NCI-H774 (cell line): ENCODE data around the gene CALCOCO1.
"Not testable (repeated sequence)": the region's sequence is repeated elsewhere in the genome, so short reads cannot be mapped to it uniquely, and the experiment has no call there.

Experiments
- DNase-seq: peaks from one replicate; lab custom pipeline; 2025; lab: John Stamatoyannopoulos, UW

Gene CALCOCO1

GRCh38 chr12:53727310-53728041, at the start of gene CALCOCO1:
CALCOCO1 (minus strand) TSS chr12:53727452; CDS start chr12:53725242, 2,210 bp downstream.
- peak; percentile 99 for DNase-seq

DNA sequence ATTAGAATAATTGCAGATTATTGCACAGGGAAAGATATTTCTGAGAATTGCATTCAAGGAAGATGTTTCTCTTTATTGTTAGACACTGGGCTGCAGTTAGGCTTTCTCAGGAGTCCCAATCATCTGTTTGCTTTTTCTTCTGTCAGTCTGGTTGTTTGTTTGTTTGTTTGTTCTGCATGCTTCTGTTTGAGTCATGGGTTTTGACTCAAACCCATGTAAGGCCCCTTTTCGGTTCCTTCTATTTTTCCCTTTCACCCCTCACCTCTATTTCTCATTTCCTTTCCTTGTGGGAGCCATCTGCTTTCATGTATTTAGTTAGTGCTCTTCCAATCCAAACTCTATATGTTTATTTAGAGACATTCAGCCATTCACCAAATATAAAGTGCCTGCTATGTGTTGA, 49.6 kb upstream of the CALCOCO1 start:
- DNase-seq = no peak

GRCh38 chr12:53775478-53776145, 48.4 kb upstream of the CALCOCO1 start:
- DNase-seq = no peak

GRCh38 chr12:53770281-53770680, 43.0 kb upstream of the CALCOCO1 start:
- no peak for DNase-seq

GRCh38 chr12:53768976-53769375, 41.7 kb upstream of the CALCOCO1 start:
- no peak for DNase-seq

DNA sequence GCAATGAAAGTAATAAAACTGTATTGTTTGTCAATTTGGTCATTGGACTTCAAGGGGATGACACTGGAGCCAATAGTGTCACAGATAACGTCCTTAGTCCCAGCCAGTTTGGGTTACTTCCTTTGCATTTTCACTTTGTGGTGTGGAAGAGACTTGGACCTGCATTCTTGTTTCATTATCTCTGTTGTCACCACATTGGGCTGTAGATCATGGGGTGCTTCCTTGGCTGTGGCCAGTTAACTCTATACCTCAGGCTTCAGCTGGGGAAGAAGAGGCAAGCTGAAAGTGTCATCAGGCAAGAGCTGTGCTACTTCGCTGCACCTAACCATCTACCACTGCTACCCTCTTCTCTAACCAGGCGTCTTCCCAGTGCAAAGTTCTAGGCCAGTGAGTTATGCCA, 39.6 kb upstream of the CALCOCO1 start:
- DNase-seq = no peak

DNA sequence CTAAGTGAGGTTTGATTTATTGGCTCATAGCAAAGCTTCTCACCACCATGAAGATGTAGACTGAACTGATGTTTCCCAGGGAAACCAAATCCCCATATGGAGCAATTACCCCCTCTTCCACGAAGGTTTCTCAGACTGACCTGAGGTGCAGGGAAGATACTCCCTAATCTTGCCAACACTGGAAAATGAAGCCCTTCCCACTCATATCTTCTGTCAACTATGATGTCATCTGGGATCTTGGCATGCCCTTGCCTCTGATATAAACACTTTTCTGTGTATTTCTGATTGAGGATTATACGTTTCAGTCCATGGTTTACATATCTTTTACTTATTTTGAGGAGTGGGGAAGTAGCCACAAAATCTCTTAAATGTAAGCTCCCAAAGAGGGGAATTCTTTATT, 38.6 kb upstream of the CALCOCO1 start:
- DNase-seq = no peak

DNA sequence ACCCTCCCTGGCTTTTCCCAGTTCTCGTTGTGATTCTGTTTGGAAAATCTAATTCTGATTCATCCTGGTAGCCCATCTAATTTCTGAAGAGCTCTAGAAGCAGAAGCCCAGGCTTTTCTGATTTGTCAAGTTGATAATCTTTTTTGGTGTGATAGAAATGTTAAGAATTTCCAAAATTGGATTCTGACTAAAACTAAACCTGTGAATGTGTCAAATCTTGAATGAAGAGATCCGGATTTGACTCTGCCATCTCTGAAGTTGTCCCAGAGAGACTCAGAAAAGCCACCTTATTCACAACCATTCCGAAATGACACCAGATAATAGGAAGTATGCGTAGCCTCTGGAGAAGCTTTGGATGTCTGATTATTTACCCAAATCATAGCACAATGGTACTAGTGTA, 37.4 kb upstream of the CALCOCO1 start:
- DNase-seq = no peak

DNA sequence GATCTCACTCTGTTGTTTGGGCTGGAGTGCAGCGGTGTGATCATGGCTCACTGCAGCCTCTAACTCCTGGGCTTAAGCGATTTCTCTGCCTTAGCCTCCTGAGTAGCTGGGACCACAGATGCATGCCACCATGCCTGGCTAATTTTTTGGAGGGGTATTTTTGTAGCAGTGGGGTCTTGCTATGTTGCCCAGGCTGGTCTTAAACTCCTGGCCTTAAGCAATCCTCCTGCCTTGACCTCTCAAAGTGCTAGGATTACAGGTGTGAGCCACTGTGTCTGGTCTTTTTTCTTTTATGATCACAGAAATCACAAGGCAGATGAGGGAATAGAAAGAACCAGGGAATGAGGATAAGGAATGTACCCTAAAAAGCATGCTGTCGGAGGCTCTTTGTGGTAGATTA, 35.5 kb upstream of the CALCOCO1 start:
- not testable (repeated sequence) for DNase-seq

GRCh38 chr12:53761306-53761705, 34.1 kb upstream of the CALCOCO1 start:
- DNase-seq = no peak

- no peak for DNase-seq
Measured at GRCh38 chr12:53759261-53759660, 32.0 kb upstream of the CALCOCO1 start.

- DNase-seq = no peak
Measured at GRCh38 chr12:53758730-53759103, 31.5 kb upstream of the CALCOCO1 start.

- DNase-seq = no peak
Measured at GRCh38 chr12:53758081-53758729, 31.0 kb upstream of the CALCOCO1 start.

GRCh38 chr12:53757101-53757770, 30.0 kb upstream of the CALCOCO1 start:
- peak; percentile 89 for DNase-seq

DNA sequence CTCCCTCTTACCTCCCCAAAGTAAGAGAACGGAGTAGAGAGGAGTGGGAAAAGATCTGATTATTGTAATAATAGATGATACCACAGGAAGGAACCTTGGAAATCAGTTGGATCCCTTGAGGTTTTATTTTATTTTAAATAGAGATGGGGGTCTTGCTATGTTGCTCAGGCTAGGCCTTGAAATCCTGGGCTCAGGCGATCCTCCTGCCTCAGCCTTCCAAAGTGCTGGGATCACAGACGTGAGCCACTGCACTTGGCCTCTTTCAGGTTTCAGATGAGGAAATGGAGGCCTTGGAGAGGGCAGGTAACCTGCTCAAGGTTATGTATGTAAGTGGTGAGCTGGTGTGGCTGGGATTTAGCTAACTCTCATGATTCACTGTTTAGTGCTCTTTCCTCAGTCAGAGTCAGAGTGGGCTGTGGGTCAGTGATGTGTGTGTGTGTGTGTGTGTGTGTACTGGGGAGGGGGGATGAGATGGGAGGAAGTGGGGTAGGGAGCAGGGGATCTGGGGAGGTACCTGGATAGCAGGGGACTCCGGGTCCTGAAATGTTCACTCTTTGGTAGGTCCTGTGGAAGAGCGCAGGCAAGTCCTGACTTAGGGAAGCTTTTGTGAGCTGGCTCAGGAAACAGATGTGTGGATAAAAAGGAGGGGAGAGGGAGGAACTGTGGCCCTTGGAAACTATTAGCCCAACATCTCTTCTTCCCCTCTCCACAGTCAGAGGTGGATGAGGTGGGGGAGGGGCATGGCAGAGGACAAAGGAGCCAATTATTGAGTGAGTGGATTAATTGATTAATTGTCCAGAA, 29.2 kb upstream of the CALCOCO1 start:
- no peak for DNase-seq

- no peak for DNase-seq
Measured at GRCh38 chr12:53755893-53756292, 28.6 kb upstream of the CALCOCO1 start.

DNA sequence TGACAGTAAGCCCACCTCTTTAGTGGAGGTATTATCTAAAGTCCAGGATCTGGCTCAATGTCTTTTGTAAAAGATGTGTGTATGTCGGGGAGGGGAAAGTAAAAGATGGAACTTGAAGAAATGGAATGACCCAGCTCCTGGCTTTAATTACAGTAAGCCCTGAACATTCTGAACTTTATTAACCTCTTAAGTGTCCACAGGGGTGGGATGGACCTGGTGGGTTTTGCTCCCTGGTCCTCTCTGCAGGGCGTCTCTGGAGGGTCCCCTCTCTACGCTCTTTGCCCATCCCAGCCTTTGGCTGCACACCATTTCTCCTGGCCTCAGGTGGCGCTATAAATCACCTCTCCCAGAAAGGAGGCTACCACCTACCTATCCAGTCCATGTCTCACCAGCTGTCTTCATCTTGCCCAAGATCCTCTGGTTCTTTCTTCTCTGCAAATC, 28.2 kb upstream of the CALCOCO1 start:
- no peak for DNase-seq

DNA sequence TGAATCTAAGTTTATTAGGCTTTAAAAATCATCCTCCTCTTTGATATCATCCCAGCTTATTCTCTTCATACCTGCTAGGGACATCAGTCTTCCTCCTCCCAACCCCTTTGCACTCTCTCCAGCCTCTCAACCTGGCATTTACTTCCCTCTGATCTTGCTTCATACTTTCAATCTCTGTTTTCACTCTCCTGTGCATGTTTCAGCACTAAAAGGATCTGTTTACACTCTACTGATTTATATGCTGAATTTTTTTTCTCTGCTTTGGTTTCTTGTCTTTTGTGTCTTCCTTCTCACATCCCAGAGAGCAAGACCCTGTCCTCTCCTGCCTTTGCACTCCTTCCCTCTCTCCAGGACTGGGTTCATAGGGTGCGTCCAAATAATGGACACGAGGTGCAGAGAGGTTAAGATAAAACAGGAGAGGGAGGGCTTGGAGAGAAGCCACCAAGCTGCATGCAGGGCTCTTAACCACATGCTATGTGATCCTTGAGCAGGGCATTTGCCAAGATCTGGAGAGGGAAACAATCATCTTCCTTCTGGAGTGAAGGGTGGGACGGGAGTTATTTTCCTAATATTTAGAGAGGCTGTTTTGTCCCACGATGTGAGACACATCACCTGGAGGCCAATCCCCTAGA, 27.5 kb upstream of the CALCOCO1 start:
- DNase-seq = no peak

DNA sequence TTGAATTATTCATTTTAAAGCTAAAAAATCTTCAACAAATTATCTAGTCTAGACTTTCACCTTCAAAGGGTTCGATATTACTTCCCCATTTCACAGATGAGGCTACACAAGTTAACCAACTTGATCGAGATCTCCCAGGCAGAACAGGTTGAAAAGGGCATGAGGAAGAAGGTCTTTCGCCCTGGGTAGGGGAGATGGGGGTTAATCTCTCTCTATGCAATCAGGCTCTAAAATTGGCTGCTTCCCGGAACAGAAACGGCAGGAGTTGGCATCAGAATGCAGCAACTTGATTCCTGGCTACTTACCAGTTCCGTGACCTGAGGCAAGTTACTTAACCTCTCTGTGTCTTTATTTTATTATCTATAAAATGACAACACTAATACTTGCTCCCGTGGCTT, 26.9 kb upstream of the CALCOCO1 start:
- no peak for DNase-seq

DNA sequence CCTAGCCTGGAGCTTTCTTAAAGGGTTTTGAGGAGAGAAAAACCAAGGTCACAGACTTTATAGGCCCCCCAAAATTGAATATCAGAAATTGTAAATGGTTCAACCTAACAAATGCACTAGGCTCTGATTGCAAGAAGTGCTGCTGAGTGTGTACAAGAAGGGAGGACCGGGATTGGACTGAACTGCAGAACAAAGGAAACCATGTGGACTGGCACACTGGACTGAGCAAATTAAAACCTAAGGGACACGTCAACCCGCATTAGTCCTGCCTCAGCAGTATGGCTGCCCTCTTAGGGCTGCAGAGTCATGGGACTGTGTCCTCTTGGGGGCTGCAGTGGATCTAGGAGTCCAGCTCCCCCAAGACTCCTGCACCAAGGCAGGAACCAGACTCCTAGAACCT, 25.4 kb upstream of the CALCOCO1 start:
- DNase-seq = no peak

GRCh38 chr12:53752192-53752601, 24.9 kb upstream of the CALCOCO1 start:
- no peak for DNase-seq
